ENCODE data around the gene FCF1. TPM values are rescaled to one million over a fixed set of nuclear protein-coding genes. Genes with fewer than 3 reads are reported as not detected.
A peak's percentile ranks its signal among the peaks of the same experiment; 100 is the strongest.

The FCF1 gene
- total and polyA plus RNA-seq, 2 of the 13 experiments (the other 11 are each of a cell fraction or from before 2014, with no cell fraction given): 31.0 to 44.4 TPM

GRCh38 chr14:74762917-74763802 is 50.2 kb downstream of the FCF1 start, which contains the start of gene YLPM1 (continued):
- TF ChIP-seq ZNF329 (CRISPR knock-in tag; IDR thresholded peaks at IDR 0.05; ENCODE audit: low read depth): no peak
- TF ChIP-seq CBX1 (IDR thresholded peaks at IDR 0.05; ENCODE audit: low read depth): no peak

GRCh38 chr14:74763803-74764531 is 51.0 kb downstream of the FCF1 start:
- peaks cover 28% of the 10 kb centered on the region for H4K20me1 ChIP-seq (ENCODE audit: insufficient read depth, low read length)
- no peak overlapping the region for H2AFZ ChIP-seq (ENCODE audit: low read length)
- peak overlapping the region; percentile 84 for H3K27ac ChIP-seq (ENCODE audit: extremely low read length, insufficient read depth, low read length)
- intact Hi-C loops (cut with micrococcal nuclease; ENCODE audit: unreplicated experiment) (loop anchor here (2.0 kb wide), 1 partner anchor 51 kb away; the partner anchor contains the start of genes AREL1 and FCF1), in situ Hi-C loops (cut with HindIII; ENCODE audit: extremely low pct_ligation_motif_present, low pct_unique_long_range_greater_than_20kb) (no loop called here)
- H3K4me2 ChIP-seq (ENCODE audit: low read depth, low read length): peak overlapping the region; percentile 92
- no peaks in the 10 kb centered on the region for H3K9me3 ChIP-seq (ENCODE audit: low read length)
- peaks cover 46% of the 10 kb centered on the region for H3K4me1 ChIP-seq (ENCODE audit: insufficient read depth, low read length)
- peak; percentile 6; the same call in 2 of the 3 replicates for ATAC-seq
- 4% methylated on average over 14 of the region's 19 CpGs for WGBS (ENCODE audit: low lambda C conversion rate)
- no peaks in the 10 kb centered on the region; a peak in 1 of 5 replicates for H3K27me3 ChIP-seq (ENCODE audit: control insufficient read depth in 1 of 2, insufficient read depth in 2 of 2, low read length in 2 of 2)
- peak overlapping the region; percentile 98 for H3K9ac ChIP-seq (ENCODE audit: insufficient read depth, low read depth, low read length)
- no peaks in the 10 kb centered on the region for H3K36me3 ChIP-seq (replicated peaks in 1 of 2; ENCODE audit: control insufficient read depth in 1 of 2, insufficient read depth in 2 of 2, low read length in 2 of 2)
- H3K79me2 ChIP-seq (ENCODE audit: insufficient read depth, low read length): peaks cover 55% of the 10 kb centered on the region
- no peak for DNase-seq (ENCODE audit: low spot score)
- ChIA-PET CTCF (ENCODE audit: low intra/inter-chr PET ratio, low total read pairs) (no interaction called here), POLR2A (interaction anchor here (0.8 to 1.8 kb wide), 7 partner anchors 9 to 363 kb away, joined by 3 to 8 read pairs (median 4); partner anchors contain the start of genes ISCA2, NEK9 and NPC2)
- peak overlapping the region; percentile 92 to 96 (median 95) for H3K4me3 ChIP-seq (replicated peaks in 1 of 3; ENCODE audit: insufficient read depth in 1 of 3, low read depth in 2 of 3, low read length in 3 of 3)
- FAIRE-seq: no peak
- no TSS peak for BruUV-seq (replicated peaks)
- TF ChIP-seq MATR3 (CRISPR knock-in tag; IDR thresholded peaks at IDR 0.05) (no peak), GFI1 (CRISPR knock-in tag; IDR thresholded peaks at IDR 0.05; ENCODE audit: borderline replicate concordance) (no peak), XBP1 (CRISPR knock-in tag; IDR thresholded peaks at IDR 0.05) (no peak), BCLAF1 (IDR thresholded peaks at IDR 0.05) (no peak), ZNF879 (CRISPR knock-in tag; IDR thresholded peaks at IDR 0.05) (no peak), ZNF143 (CRISPR knock-in tag; IDR thresholded peaks at IDR 0.05) (no peak), FOXK1 (CRISPR knock-in tag; IDR thresholded peaks at IDR 0.05; ENCODE audit: borderline replicate concordance, low read depth) (no peak), ZNF746 (CRISPR knock-in tag; IDR thresholded peaks at IDR 0.05) (no peak), SP2 (CRISPR knock-in tag; IDR thresholded peaks at IDR 0.05) (peak; percentile 49; the same call in 1 of the 2 replicates), ZBTB26 (CRISPR knock-in tag; IDR thresholded peaks at IDR 0.05; ENCODE audit: borderline replicate concordance) (no peak), ARNTL (CRISPR knock-in tag; IDR thresholded peaks at IDR 0.05) (peak; percentile 14; the same call in 1 of the 2 replicates), IRX3 (CRISPR knock-in tag; IDR thresholded peaks at IDR 0.05; ENCODE audit: borderline replicate concordance, low read depth) (no peak), GTF3A (CRISPR knock-in tag; conservative IDR thresholded peaks at IDR 0.05) (no peak), ZNF644 (CRISPR knock-in tag; IDR thresholded peaks at IDR 0.05; ENCODE audit: low read depth) (no peak)
